Smooth muscle cell (in vitro differentiated cells): ENCODE measurements around the gene MXD4. TPM values are rescaled to one million over a fixed set of nuclear protein-coding genes. Genes with fewer than 3 reads are reported as not detected.

Experiments used
- DNase-seq: peaks from one replicate; lab custom pipeline; 2025; ENCODE audit not compliant: unreplicated experiment; lab: John Stamatoyannopoulos, UW
- H2AFZ ChIP-seq: fragments of 200-600 bp; sonication (generic); 2 replicates; pipeline ENCODE4 v1.6.0; 2016; ENCODE audit warnings: antibody characterized with exemption, low read depth, mild to moderate bottlenecking
- H3F3A ChIP-seq: fragments of 200-600 bp; sonication (generic); 2 replicates; pipeline ENCODE4 v1.6.0; 2017; ENCODE audit warnings: antibody characterized with exemption, low read depth
- H3K27ac ChIP-seq: fragments of 200-600 bp; sonication (generic); 2 replicates; pipeline ENCODE4 v1.5.1; 2016; ENCODE audit warnings: low read depth, mild to moderate bottlenecking
- H3K27me3 ChIP-seq: fragments of 200-600 bp; sonication (generic); 2 replicates; pipeline ENCODE4 v1.6.1; 2016; ENCODE audit warnings: low read depth, mild to moderate bottlenecking
- H3K36me3 ChIP-seq: fragments of 200-600 bp; sonication (generic); 2 replicates; pipeline ENCODE4 v1.5.1; 2016; ENCODE audit warnings: low read depth
- H3K4me1 ChIP-seq: fragments of 200-600 bp; sonication (generic); 2 replicates; pipeline ENCODE4 v1.5.1; 2016; ENCODE audit warnings: low read depth
- H3K4me2 ChIP-seq: fragments of 200-600 bp; sonication (generic); 2 replicates; pipeline ENCODE4 v1.6.0; 2016; ENCODE audit warnings: mild to moderate bottlenecking
- H3K4me3 ChIP-seq: fragments of 200-600 bp; sonication (generic); 2 replicates; pipeline ENCODE4 v1.5.1; 2016; ENCODE audit warnings: mild to moderate bottlenecking
- H3K79me2 ChIP-seq: fragments of 200-600 bp; sonication (generic); 2 replicates; pipeline ENCODE4 v1.6.0; 2016; ENCODE audit warnings: low read depth, mild to moderate bottlenecking
- H3K9ac ChIP-seq: fragments of 200-600 bp; sonication (generic); 2 replicates; pipeline ENCODE4 v1.6.0; 2016; ENCODE audit warnings: low read depth
- H3K9me3 ChIP-seq: fragments of 200-600 bp; sonication (generic); replicated peaks from 2 replicates; pipeline ENCODE4 v1.5.1; 2016; ENCODE audit warnings: low read depth
- H4K20me1 ChIP-seq: fragments of 200-600 bp; sonication (generic); 2 replicates; pipeline ENCODE4 v1.6.0; 2016; ENCODE audit warnings: low read depth
- CTCF ChIP-seq: fragments of 200-600 bp; sonication (generic); IDR thresholded peaks from 2 replicates; pipeline ENCODE4 v1.5.1; 2017; ENCODE audit warnings: borderline replicate concordance, mild to moderate bottlenecking, antibody characterized with exemption; ENCODE audit not compliant: insufficient read depth, poor library complexity, severe bottlenecking
- WGBS: methylation state at CpG from one replicate; pipeline ENCODE4 v1.1.7; 2016; ENCODE audit warnings: low lambda C conversion rate; 5-methylcytosine and 5-hydroxymethylcytosine counted together
- polyA plus RNA-seq: library from polyadenylated mRNA; unstranded; fragments of >200 nt; fragmentation: Nextera tagmentation; extraction: Ambion mirVana; gene quantifications from 2 replicates; pipeline ENCODE4 v1.2.1, GENCODE V29; 2016
- total RNA-seq: library from RNA; depleted of rRNA; stranded (reverse); fragments of >200 nt; gene quantifications from 2 replicates; pipeline ENCODE4 v1.2.3, GENCODE V29; 2014

The MXD4 gene
- total and polyA plus RNA-seq, 2 experiments from 2014 or later, result 26.8 to 81.8 TPM

GRCh38 chr4:2258091-2259035 lies 3.5 kb downstream of the MXD4 start:
- Histone ChIP-seq H3K4me3 (no peak overlapping the region), H3K4me2 (no peak overlapping the region), H3K27me3 (no peaks in the 10 kb centered on the region), H4K20me1 (peaks cover 78% of the 10 kb centered on the region), H3F3A (no peaks in the 10 kb centered on the region), H3K4me1 (peaks cover 18% of the 10 kb centered on the region), H3K36me3 (no peaks in the 10 kb centered on the region), H3K9me3 (no peaks in the 10 kb centered on the region), H3K27ac (no peak overlapping the region), H2AFZ (no peak overlapping the region), H3K79me2 (peaks cover 54% of the 10 kb centered on the region), H3K9ac (no peak overlapping the region)
- no peak for TF ChIP-seq CTCF
- 97% methylated on average over 18 of the region's 18 CpGs for WGBS
- DNase-seq, result no peak

- H3K79me2 ChIP-seq, result peaks cover 54% of the 10 kb centered on the region
- no peaks in the 10 kb centered on the region for H3K9me3 ChIP-seq
- no peak overlapping the region for H3K27ac ChIP-seq
- H3K27me3 ChIP-seq, result no peaks in the 10 kb centered on the region
- H3K4me1 ChIP-seq, result peaks cover 10% of the 10 kb centered on the region
- no peak overlapping the region for H3K4me2 ChIP-seq
- DNase-seq, result no peak
- no peak overlapping the region for H3K9ac ChIP-seq
- no peaks in the 10 kb centered on the region for H3K36me3 ChIP-seq
- H3K4me3 ChIP-seq, result no peak overlapping the region
- no peaks in the 10 kb centered on the region for H3F3A ChIP-seq
- peaks cover 87% of the 10 kb centered on the region for H4K20me1 ChIP-seq
- WGBS, result 96% methylated on average over 14 of the region's 14 CpGs
- no peak for TF ChIP-seq CTCF
- no peak overlapping the region for H2AFZ ChIP-seq
Observed at GRCh38 chr4:2257361-2258081, 4.4 kb downstream of the MXD4 start.

- no peak overlapping the region for H3K4me2 ChIP-seq
- H3K9me3 ChIP-seq, result no peaks in the 10 kb centered on the region
- no peak overlapping the region for H3K4me3 ChIP-seq
- no peak overlapping the region for H2AFZ ChIP-seq
- no peaks in the 10 kb centered on the region for H3K27me3 ChIP-seq
- H3K27ac ChIP-seq, result no peak overlapping the region
- 93% methylated on average over 12 of the region's 12 CpGs for WGBS
- H4K20me1 ChIP-seq, result peaks cover 94% of the 10 kb centered on the region
- peaks cover 8% of the 10 kb centered on the region for H3K4me1 ChIP-seq
- peaks cover 54% of the 10 kb centered on the region for H3K79me2 ChIP-seq
- H3K36me3 ChIP-seq, result no peaks in the 10 kb centered on the region
- no peak overlapping the region for H3K9ac ChIP-seq
- no peak for TF ChIP-seq CTCF
- DNase-seq, result no peak
- no peaks in the 10 kb centered on the region for H3F3A ChIP-seq
Observed at GRCh38 chr4:2256781-2257191, 5.1 kb downstream of the MXD4 start.
